NCI-H2107 treated with DMSO at 0.1 percent for 48 hours (cell line): Measurements from ENCODE around the gene GBF1.

Source experiments
- DNase-seq: peaks from one replicate; lab custom pipeline; 2025; ENCODE audit not compliant: unreplicated experiment; lab: John Stamatoyannopoulos, UW

Gene GBF1

DNA sequence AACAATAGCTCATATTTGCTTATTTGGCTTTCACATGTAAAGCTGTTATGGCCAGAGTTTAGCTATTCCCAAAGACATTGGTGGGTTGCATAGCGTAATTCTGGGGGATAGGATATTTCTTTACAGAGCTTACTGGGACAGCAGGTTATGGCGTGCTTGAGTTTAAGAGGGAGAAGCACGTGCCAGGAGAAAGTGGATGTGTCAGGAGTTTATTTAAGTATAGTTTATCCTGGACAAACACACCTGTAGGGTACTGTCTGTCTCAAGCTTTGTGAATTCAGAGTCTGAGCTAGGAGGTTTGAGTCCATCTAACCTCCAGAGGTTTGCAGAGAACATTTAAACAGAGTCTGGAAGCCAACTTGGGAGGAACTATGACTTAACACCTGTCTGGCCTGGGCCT is 21.3 kb downstream of the GBF1 start:
- DNase-seq: no peak

DNA sequence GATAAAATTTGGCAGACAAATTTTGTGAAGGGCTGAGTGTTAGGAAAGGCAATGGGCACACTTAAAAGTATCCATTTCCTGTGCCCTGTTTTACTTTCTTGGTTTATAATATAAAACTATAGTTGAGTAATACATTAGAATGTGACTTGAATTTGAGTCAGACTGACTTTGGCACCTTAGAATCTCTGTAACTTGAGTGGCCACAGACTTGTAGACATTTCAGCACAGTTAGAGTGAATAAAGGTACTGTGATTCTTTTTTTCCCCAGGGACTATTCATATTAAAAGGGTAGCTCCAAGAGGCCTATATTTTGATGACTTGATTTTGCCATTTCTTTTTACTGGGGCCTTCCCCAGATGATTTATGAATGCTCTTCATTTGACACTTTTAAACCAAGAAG is 22.4 kb downstream of the GBF1 start:
- DNase-seq: no peak

DNA sequence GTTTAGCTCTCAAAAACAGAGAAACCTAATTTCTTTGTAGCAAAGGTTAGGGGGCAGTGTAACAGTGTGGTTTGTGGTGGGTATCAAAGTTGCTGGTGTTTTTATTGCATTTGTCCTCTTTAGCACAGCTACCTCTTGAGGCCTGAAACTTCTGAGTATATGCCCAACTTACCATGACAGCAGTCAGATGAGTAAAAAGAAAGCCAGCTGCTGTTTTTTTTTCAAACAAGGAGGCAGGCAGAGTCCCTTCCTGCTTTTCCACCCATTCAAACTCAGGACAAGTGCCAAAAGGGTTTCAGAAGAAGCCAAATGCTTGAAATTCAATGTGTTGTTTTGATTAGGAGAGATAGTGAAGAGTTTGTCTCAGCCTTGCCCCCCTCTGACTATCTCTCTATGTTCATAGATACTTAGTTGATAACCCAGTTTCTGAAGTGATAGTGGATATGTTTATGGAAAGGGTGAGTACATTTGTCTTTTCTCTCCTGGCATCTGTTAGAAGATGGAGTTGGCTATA is 23.1 kb downstream of the GBF1 start:
- DNase-seq: no peak

DNA sequence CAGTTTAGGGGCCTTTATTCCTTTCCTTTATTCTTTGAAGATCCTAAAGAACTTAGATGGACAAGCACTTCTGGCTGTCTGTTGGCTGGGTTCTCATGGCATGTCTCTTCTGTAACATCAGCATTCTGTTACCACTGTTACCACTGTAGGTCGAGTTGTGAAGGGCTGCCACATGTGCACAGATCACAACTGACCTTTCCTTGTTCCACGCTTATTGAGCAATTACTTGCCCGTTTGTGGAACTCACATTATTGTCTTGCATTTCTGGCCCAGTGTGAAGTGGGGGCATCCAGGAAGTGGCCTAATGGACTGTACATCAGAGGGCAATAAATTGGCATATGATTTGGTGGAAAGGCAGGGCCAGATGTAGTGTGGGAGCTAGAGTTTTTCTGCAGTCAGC is 23.7 kb downstream of the GBF1 start:
- no peak for DNase-seq

DNA sequence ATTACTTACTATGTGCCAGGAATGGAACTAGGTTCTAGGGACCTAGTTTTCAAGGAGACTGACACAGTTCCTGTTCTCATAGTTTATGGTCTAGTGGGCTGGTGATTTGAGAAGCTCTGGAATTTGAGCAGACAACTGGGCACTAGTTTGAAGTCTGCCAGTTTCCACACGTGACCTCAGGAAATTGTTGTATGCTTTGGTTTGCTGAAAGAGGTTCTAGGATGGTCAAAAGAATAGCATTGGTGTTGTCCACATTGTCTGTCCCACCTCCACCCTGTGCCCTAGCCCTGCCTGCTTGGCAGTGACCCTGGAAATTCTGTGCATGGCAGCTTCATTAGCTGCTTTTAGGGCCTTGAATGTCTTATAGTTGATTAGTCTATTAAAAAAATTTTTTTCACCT is 28.7 kb downstream of the GBF1 start:
- DNase-seq: no peak

DNA sequence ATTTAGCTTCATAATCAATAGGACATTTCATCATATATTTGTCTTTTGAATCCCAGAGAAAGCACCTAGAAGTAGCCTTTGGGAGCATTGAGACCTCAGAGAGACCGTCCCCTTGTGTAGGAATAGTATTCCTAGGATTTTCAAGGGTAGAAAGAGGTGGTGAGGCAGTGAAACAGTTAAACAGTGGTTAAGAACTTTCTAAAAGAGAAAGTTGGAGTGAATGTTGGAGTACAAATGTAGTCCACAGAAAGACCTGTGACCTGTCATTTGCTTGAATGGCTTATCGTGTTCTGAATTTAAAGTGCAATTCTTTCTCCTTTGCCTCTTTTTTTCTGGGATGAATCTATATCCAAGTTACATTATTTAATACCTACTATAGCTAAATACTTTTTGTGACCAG is 30.0 kb downstream of the GBF1 start:
- no peak for DNase-seq

DNA sequence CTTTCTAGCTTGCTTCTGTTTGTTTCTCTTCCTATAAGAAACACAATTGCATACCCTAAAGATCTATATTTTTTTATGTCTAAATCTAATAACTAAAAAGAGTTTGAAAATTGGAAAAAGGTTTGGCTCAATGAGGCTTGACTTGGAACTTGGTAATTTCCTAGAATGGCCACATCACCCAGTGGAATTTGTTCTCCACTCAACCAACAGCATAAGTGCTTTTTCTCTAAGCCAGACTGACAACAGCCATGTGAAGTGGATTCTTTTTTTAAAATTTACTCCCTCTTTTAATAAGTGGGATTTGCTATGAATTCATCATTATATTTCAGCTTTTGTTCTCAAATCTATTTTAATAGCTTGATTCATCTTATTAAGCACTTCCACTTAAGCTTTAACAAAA is 33.8 kb downstream of the GBF1 start:
- DNase-seq: no peak

DNA sequence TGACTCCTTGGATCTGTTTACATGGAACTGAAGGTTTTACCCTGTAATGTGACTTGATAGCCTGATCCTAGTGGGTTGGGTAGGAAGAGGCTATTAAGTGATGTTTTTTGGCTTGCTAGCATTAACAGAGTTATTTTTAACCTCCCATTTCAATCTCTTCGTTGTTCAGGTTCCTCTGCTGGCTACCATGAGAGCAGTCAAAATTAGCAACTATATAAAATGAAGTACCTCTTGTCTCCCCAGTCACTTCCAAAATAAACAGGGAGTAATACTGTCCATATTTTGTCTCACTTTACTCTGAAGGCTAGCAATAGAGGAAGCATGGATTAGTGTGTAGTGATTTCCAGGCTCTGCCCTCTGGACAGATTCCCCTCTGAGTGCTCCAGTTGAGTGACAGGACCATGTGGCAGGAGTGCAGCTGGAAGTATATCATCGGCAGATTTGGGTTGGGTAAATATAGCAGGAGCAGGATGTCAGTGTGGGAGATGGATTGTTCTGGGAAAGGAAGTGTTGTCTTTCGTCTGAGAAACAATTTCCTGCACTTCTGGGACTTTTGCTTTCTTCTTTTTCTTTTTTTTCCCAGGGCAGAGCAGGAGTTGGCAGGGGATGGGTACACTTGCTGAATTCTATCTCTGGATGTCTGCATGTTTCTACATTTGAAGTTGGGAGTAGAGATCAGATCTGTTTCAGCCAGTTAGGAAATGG is 35.2 kb downstream of the GBF1 start:
- no peak for DNase-seq

DNA sequence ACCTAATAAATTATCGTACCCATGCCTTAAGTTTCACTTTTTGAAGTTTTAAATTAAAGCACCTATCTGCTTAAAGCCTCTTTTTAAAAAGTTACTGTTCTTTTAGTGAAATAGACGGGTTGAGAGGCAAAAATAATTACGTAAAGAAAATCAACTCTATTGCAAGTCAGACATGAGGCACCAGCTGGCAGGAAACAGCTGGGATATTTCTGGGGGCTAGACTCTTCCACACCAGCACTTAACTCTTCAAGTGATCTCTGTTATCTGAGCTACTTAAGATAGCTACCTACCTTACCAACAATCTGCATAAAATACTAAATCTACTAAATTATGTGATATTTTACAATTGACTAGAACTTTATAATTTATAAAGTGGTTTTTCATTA is 35.8 kb downstream of the GBF1 start:
- no peak for DNase-seq

DNA sequence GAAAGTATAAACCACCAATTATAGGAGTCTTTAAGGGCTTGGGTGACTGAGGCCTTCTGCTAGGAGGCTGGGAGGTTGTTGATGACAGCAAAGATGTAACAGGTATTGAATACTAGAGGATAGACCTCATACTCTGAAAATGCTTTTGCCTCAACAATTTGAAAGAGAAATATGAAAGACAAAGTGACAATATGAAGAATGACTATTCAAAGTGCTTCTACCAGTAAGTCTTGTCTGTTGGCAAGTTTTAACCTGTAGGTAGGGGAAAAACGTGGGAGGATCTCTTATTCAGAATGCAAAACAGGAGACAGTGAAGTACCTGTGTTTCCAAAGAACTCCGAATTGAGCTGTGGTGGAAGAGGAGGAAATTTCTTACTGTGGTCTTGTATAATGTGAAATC is 38.2 kb downstream of the GBF1 start:
- no peak for DNase-seq

DNA sequence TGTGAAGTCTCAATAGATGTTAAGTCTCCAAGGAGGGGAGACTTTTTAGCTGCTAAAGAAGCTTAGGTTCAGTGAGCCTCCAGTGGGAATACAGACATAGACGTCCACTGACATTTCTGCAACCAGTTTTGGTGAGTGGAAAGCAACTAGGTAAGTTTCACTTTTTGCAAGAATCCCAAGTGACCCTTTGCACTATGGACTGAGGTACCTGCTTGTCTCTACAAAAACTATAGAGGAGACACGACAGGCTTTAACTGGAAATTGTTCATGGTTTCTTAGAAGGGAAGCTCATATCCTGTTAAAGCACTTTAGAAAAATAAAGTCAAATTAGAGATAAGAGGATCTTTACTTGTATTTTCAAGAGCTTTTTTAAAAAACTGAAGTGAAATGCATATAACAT is 38.6 kb downstream of the GBF1 start:
- DNase-seq: no peak

DNA sequence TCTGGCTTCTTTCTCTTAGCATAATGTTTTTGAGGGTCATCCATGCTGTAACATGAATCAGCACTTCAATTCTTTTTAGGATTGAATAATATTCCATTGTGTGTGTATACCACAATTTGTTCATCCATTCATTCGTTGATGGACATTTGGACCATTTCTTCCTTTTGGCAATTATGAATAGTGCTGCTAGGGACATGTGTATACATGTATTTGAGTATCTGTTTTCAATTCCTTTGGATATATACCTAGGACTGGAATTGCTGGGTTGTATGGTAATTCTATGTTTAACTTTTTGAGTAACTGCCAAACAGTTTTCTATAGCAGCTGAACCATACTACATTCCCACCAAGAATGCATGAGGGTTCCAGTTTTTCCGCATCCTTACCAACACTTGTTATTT is 39.2 kb downstream of the GBF1 start:
- no peak for DNase-seq

DNA sequence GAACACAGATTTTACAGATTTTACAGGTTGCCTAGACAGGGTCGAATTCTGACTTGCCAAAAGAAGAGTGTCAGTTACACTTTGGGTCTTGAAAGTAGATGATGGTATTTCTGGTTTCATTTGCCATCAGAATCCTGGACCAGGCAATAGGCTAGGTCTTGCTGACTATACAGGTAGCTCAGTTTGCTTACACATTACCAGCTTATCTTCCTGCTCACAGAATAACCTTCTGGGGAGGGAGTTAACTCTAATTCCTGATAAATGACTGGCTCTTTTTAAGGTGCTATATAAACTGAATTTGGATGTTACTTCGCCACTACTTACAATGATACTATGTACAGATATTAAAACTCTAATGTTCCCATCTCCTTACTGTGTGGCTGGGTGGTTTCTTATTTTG is 39.8 kb downstream of the GBF1 start:
- no peak for DNase-seq

DNA sequence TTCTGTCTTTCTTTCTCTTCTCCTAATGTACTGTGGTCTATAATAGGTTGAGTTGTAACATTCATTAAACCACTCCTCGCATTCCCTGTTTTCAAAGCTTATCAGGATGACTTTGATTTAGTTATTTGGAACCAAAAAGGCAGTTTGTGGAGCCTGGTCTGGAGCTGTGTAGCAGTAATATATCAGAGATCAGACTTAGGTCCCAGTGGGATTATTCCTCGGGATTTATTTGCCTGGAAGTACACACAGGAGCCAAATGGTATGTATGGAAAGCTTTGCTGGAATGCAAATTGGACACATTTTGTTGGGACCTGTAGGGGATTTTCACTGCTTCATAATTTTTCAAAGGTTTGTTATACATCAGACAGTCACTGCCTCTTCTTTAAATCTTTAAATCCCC is 40.9 kb downstream of the GBF1 start:
- no peak for DNase-seq

DNA sequence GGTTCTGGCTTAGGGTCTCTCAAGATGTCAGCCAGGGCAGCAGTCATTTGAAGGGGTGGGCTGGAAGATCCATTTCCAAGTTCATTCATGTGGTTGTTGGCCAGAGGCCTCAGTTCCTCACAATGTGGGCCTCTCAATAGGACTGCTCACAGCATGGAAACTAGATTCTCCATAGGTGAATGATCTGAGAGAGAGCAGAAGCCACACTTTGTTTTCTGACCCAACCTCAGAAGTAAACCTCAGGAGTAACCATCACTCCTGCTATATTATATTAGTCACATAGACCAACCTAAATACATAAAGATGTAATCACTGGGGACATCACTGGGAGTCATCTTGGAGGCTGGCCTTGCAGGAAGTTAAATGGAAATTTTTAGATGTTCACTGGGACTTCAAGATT is 42.2 kb downstream of the GBF1 start:
- no peak for DNase-seq

DNA sequence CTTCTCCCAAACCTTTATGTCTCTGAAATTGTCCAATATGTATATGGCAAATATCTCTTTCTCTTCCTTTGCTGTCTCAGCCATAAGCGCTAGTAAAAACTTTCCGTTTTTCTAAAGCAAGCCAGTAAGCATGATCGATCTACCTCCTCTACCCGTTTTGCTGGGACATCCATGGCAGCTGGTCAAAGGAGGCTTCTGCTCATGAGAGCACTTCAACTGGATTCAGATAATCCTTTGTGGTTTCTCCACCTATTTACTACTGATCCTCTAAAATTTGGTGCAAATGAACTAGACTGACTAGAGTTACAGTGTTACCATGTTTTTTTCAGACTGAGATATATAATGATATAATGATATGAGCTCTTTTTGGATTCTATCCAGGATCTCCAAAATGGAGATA is 42.7 kb downstream of the GBF1 start:
- peak; percentile 2 for DNase-seq

DNA sequence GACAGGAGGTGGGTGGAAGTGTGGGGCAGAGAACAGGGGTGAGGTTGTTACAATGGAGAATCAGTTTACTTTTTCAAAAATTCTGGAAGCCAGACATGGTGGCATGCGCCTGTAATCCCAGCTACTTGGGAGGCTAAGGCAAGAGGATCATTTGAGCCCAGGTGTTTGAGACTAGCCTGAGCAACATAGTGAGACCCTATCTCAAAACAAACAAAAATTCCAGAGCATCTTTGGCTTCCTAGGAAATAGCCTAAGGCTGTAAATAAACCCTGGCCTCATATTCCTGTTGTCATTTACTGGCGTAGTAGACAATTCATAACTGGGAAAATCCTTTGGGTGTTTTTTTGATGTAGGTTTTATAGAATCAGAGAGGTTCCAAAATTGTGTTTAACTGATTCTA is 44.0 kb downstream of the GBF1 start:
- DNase-seq: no peak

DNA sequence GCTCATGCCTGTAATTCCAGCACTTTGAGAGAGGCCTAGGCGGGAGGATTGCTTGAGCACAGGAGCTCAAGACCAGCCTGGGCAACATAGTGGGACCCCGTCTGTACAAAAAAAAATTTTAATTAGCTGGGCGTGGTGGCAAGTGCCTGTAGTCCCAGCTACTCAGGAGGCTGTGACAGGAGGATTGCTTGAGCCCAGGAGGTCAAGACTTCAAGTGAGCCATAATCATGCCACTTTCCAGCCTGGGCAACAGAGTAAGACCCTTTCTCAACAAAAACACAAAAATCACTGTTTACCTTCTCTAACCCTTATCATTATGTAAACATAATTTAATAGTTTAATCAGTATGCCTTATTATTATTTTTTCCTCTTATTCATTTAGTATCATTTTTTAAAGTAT is 44.5 kb downstream of the GBF1 start:
- no peak for DNase-seq

DNA sequence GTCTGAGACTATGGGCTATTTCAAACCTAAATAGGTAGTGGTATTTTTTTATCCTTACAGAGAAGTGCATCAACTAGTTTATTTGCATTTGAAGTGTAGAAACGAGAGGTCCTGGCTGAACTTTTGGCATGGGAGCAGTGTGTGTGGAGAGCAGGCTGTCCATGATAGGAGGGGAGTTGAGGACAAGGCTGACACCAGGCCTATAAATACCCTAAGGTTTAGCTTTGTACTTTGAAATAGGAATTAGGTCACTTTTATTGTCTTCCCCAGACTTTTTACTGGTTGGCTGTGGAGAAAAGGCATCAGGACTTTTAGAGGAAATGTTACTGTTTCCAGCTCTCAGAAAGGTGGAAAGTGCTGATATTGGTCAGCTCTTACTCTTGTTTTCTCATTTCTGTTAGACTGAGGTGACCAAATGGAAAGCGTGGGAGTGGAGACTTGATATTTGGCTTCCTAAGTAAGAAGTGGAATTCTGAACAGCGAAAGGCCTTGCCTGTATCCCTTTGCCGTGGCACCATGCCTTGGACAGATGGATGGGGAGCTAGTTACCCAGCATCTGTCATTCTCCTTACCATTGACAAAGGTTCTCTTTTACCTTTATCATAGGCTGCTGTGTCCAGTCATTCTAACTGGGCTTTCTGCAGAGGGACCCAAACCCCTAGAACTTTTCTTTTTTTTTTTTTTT is 46.0 kb downstream of the GBF1 start:
- no peak for DNase-seq

DNA sequence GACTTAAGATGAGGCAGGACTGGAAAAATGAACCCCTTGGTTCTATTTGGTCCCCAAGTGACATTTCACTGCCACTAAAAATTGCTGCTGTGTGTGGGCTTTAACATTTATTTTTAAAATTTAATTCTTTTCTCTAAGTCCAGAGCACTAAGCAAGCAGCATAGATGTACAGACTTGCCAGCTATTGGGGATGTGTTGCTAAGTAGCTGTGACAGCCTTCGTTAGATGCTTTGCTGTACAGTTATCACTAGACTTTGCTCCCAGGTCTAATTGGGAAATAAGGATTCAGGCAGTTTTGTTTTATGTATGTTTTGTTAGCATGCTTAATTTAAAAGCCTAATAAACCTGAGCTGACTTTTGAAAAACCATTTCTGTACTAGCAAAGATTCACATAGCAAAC is 51.8 kb downstream of the GBF1 start:
- DNase-seq: no peak

DNA sequence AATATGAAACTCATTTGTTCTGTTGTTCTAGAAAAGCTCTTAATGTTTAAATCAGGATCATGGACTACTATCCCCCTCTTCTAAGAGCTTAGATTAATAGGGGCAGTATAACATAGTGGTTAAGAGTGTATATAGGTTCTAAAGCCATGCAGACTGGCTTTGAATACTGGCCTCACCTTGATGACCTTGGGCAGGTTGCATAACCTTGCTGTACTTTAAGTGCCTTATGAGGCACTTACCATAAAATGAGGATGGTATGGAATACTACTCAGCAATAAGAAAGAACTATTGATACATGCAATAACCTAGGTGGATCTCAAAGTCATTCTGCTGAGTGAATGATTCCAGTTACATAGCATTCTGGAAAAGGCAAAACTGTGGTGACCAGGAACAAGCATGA is 53.6 kb downstream of the GBF1 start:
- no peak for DNase-seq

DNA sequence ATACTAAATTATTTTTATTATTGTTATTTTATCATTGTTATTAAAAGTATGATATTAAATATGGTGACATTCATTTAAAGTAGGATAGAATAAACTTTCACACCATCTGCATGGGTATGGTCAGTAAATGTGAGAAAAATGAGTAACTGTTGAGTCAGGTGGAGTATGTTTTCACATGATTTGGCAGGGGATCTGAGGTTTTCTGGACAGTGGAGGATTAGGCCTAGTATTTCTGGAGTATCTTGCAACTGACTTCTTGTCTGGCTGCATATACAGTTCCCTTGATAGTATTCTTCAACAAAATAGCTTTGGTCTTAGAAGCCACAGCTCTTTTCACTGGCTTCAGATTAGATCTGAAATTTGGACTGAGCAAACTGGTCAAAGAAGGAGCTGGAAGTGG is 54.5 kb downstream of the GBF1 start:
- no peak for DNase-seq

DNA sequence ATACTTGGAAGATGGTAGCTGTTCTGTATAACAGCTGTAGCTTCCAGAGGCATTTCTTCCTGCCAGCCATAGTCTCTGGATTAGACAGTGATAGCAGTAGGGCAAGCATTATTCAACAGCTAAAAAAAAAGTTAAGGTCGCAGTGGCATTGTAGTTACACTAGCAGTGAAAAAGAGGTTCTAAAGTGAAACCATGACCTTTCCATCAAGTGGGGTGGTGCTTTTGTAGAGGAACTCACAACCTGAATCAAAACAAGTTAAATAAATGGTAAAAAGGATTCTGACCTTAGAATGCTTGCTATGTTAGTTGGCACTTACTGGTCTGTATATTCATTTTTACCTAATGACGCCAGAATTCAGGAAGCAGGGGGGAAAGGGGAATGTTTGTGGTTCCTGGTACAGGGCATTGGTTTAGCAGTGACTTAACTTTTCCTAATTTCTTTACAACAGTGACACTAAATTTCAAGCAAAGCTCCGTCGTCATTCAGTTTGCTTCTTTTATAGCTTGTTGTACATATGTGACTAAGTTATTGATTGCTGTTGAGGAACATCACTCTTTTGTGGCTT is 55.0 kb downstream of the GBF1 start:
- no peak for DNase-seq
